ENCODE results near the gene PBXIP1. TPM values are rescaled to one million over a fixed set of nuclear protein-coding genes. Genes with fewer than 3 reads are reported as not detected.

The PBXIP1 gene
- total RNA-seq, 1 donor = 52.2 TPM

GRCh38 chr1:154974102-154974807 is 18.4 kb upstream of the PBXIP1 start, which contains the start of gene CKS1B:
CKS1B (plus strand) TSS chr1:154974681; CDS start chr1:154974746, 65 bp downstream.
- TF ChIP-seq CTCF (IDR thresholded peaks at IDR 0.05; ENCODE audit: insufficient read depth, low read depth, low read length) = no peak
- peak; percentile 100 for DNase-seq (ENCODE audit: low read depth)
- peak within 1 kb of the TSS; percentile 76 for H3K4me3 ChIP-seq (ENCODE audit: low read depth, low read length)

- peak overlapping the region; percentile 76 for H3K4me3 ChIP-seq (ENCODE audit: low read depth, low read length)
- DNase-seq (ENCODE audit: low read depth) = peak; percentile 99
- TF ChIP-seq CTCF (IDR thresholded peaks at IDR 0.05; ENCODE audit: insufficient read depth, low read depth, low read length) = peak; percentile 13
These were observed 17.6 kb upstream of the PBXIP1 start for GRCh38 chr1:154973344-154974101.

- peak; percentile 96 for DNase-seq (ENCODE audit: low read depth)
- peak overlapping the region; percentile 76 for H3K4me3 ChIP-seq (ENCODE audit: low read depth, low read length)
- TF ChIP-seq CTCF (IDR thresholded peaks at IDR 0.05; ENCODE audit: insufficient read depth, low read depth, low read length) = no peak
These were observed 16.8 kb upstream of the PBXIP1 start for GRCh38 chr1:154972517-154973343.

GRCh38 chr1:154972213-154972516 is 16.3 kb upstream of the PBXIP1 start:
- no peak for TF ChIP-seq CTCF (IDR thresholded peaks at IDR 0.05; ENCODE audit: insufficient read depth, low read depth, low read length)
- DNase-seq (ENCODE audit: low read depth) = no peak
- peak overlapping the region; percentile 76 for H3K4me3 ChIP-seq (ENCODE audit: low read depth, low read length)

GRCh38 chr1:154971341-154971998 is 15.6 kb upstream of the PBXIP1 start:
- DNase-seq (ENCODE audit: low read depth) = no peak
- no peak for TF ChIP-seq CTCF (IDR thresholded peaks at IDR 0.05; ENCODE audit: insufficient read depth, low read depth, low read length)
- H3K4me3 ChIP-seq (ENCODE audit: low read depth, low read length) = peak overlapping the region; percentile 79

- H3K4me3 ChIP-seq (ENCODE audit: low read depth, low read length) = peak within 1 kb of the TSS; percentile 79
- no peak for TF ChIP-seq CTCF (IDR thresholded peaks at IDR 0.05; ENCODE audit: insufficient read depth, low read depth, low read length)
- peak; percentile 94 for DNase-seq (ENCODE audit: low read depth)
These were observed 14.9 kb upstream of the PBXIP1 start, which contains the start of gene SHC1 for GRCh38 chr1:154970631-154971340. SHC1 (minus strand) TSS chr1:154970747; CDS start chr1:154970526, 221 bp downstream.
